GM04503 (cell line): Measurements from ENCODE around the gene CD164L2.

Experiments
- DNase-seq: peaks from one replicate; pipeline ENCODE4 v3.0.0-alpha.2; 2012; ENCODE audit warnings: low read depth

The CD164L2 gene

DNA sequence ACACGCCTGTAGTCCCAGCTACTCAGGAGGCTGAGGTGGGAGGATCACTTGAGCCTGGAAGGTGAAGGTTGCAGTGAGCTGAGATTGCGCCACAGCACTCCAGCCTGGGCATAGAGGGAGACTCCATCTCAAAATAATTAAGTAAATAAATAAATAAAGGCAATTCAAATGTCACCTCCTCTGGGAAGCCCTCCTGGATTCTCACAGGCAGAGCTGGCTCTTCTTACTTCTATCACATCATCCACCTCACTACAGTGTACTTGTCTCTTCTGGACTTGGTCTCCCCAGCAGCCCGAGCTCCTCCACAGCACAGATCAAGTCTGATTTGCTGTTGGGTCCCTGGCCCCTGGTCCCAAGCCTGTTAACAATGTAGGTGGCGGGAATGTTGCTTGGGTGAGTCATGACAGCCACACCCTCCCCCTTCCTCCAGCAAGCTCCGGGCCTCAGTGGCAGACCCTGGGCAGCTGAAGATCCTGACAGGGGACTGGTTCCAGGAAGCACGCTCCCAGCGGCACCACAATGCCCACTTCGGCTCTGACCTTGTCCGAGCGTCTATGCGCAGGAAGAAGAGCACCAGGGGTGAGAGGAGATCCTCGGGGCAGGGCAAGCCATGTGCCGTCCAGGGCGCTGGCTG lies 36.0 kb downstream of the CD164L2 start:
- DNase-seq: no peak

- DNase-seq: no peak
Observed at GRCh38 chr1:27346357-27346756, 36.8 kb downstream of the CD164L2 start.

DNA sequence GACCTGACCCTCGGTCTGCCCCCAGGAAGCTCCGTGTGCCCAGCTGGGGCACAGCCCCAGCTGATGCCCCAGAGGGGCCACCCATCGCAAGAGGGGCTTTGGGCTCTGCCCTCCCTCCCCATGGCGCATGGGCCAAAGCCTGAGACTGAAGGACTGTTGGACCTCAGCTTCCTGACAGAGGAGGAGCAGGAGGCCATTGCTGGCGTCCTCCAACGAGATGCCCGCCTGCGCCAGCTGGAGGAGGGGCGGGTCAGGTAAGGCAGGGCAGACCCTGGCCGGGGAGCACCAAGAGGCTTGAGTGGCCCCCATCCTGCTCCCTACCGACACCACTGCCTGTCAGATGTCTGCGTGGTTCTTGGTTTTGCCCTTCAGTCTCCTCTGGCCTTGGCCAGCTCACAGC lies 37.9 kb downstream of the CD164L2 start:
- no peak for DNase-seq

- no peak for DNase-seq
Observed at GRCh38 chr1:27343639-27344025, 39.5 kb downstream of the CD164L2 start.

DNA sequence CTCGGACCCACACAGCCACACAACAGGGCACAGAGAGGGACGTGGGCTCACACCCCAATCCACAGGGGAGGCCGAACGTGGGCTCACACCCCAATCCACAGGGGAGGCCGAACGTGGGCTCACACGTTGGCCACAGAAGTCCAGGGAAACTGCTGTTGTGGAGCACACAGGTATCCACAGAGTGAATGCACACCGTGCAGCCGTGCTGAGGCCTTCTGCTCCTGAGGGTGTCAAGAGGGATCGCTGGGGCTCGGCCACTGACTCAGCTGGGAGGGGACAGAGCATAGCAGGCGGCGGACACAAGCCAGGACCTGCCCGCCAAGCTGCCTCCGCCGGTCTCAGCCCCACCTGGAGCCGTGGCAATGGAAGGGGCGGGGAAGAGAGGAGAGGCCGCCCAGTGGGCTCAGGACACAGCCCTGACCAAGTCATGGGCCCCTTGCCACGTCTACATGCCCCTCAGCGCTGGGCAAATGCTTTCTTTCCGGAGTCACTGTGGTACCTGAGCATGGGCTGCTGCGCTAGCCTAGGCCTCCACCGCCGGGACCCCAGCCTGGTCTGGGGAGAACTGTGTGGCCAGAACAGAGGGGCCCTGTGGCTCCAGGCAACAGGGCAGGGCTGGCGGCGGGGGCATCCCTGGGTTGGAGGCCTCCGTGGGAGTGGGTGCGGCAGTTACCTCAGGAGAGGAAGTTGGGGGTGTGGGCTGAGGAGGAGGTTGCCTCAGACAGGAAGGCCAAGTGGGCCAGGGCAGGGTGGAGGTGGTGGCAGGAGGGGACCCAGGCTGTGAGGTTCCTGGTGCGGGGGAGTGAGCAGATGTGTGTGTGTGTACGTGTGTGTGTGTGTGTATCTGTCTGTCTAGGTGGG lies 40.1 kb downstream of the CD164L2 start:
- DNase-seq: no peak

GRCh38 chr1:27342391-27342777 lies 40.7 kb downstream of the CD164L2 start:
- no peak for DNase-seq

DNA sequence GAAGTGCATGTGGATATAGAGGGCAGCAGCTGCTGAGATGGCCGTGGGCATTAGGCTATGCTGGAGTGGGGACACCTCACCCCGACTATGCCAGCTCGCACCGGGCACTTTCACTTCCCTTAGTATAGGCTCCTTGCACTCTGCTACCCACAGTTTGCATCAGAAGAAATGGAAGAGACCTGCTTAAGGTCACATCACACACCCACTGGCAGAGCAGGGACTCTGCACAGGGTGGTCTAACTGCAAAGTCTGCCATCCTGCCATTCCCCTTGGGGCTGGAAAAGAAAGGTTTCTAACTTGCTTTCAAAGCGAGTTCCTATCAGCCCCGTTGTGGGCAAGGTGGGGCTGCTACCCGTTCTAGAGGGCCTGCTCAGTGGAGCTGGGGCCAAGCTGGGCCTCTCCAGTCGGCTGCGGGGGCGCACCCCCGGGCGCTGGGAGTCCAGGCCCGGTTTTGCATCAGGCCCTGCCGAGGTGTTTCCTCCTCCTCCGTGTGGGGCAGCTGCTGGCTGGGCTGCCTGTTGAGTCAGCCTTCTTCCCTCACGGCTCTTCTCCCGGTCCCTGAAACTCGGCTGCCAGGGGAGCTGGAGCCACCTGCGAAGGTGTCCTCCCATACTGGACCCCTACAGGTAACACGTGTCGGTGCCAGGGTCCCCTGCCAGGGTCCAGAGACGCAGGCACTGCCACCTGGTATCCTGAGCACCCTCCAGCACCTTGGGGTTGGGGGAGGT lies 41.4 kb downstream of the CD164L2 start, which contains the start of gene SYTL1:
Gene SYTL1 (plus strand): TSS at position 498 of the 728 bp plus-strand sequence. CDS start 3,313 bp downstream, outside the sequence.
- no peak for DNase-seq

DNA sequence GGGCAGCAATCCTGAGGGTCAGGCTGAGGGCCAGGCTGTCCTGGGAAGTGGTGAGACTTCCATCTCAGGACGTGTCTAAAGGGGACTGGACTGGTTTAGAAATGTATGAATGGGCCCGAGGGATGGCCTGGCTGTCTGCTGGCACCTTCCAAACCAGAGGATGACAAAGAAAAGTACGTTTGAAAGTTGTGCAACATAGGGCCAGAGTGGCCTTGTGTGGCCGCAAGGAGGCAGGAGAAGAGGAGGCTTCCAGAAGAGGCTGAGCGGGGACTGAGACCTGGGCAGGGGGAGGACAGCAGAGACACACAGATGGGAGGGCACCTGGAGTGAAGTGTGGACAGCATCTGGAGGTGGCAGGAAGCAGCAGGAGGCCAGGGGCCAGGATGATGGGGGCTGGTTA lies 43.9 kb downstream of the CD164L2 start:
- no peak for DNase-seq

GRCh38 chr1:27338751-27339150 lies 44.4 kb downstream of the CD164L2 start:
- no peak for DNase-seq

- DNase-seq: no peak
Observed at GRCh38 chr1:27336756-27337155, 46.4 kb downstream of the CD164L2 start.

GRCh38 chr1:27335506-27336422 lies 47.4 kb downstream of the CD164L2 start:
- no peak for DNase-seq

DNA sequence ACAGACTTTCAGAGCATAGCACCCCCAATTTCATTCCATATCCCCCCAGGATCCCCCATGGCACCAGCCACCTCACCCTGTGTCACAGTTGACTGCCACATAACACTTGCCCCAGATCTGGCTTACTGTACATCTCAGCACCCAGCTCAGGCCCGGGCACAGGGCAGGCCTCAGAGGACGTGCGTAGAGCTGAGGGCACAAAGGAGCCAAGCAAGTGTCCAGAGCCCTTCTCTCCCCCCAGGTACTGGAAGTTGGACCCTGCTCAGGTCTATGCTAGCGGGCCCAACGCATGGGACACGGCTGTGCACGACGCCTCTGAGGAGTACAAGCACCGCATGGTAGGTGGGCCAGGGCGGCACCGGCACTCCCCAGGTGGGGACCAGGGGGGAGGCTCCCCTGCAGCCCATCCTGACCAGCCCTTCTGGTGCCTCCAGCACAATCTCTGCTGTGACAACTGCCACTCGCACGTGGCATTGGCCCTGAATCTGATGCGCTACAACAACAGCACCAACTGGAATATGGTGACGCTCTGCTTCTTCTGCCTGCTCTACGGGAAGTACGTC lies 49.3 kb downstream of the CD164L2 start:
- no peak for DNase-seq

DNA sequence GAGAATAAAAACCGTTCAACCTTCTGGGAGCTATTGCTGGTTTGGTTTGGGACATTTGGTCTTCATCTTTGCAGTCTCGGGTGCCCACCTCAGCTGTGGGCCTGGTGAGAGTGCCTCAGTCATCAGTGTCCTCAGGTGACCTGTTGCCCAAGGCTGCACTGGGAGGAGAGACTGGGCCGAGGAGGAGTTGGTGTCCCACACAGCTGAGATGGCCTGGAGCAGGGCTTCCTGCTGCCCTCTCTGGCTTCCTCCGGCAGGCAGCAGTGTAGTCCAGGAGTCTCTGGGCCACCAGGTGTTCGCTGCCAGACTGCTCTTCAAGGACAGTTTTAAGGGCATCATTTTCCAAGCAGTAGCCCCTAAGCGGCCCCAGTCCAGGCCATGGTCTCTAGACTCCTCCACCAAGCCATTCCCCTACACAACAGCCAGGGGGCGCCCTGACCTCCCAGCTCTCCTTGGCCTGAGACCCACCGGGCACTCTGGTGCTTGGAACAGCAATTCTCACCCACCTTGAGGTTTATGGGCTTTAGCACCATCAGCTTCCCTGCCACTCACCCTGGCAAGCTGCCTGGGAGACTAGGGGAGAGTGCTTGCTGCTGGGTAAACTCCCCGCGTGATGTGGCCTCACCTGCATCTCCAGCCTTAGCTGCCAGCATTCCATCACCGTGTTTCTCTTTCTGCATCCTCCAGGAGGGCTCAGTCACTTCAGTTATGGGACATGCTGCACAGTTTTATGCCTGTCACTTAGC lies 50.4 kb downstream of the CD164L2 start:
- DNase-seq: no peak

DNA sequence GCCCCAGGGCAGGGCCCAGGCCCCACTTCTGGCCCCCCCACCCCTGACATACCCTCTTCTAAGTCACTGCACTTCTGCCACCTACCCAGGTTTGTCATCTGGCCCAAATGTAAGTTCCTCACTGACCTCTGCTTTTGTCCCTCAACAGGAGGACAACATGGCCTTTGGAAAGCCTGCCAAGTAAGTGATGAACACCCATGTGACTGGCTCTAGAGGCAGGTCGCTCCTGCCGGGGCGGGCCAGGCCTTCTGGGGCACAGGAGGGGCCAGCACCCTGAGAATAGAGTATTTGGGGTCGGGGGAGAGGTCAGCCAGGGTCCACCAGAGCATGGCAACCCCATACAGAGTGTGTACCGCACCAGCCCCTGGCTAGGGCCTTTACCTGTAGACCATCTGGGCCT lies 51.2 kb downstream of the CD164L2 start:
- no peak for DNase-seq

- DNase-seq: no peak
Observed at GRCh38 chr1:27331426-27331825, 51.7 kb downstream of the CD164L2 start.

GRCh38 chr1:27330786-27331185 lies 52.3 kb downstream of the CD164L2 start:
- no peak for DNase-seq
